Upper lobe of right lung (tissue), 1 donor: ENCODE data around the gene PSD4. TPM values are rescaled to one million over a fixed set of nuclear protein-coding genes. Genes with fewer than 3 reads are reported as not detected.

Experiments used
- ATAC-seq: fragments of 200-7000 bp; cut with Tn5 transposase; one replicate; pipeline ENCODE4 v1.9.1; 2020; ENCODE audit warnings: mild to moderate bottlenecking, moderate library complexity
- DNase-seq: peaks from one replicate; pipeline ENCODE4 v3.0.0-alpha.2; 2020
- H3K27ac ChIP-seq: fragments of 200-600 bp; one replicate; pipeline ENCODE4 v1.8.0; 2022
- H3K27me3 ChIP-seq: fragments of 200-600 bp; one replicate; pipeline ENCODE4 v1.8.0; 2022; ENCODE audit warnings: mild to moderate bottlenecking
- H3K36me3 ChIP-seq: fragments of 200-600 bp; one replicate; pipeline ENCODE4 v1.8.0; 2022
- H3K4me1 ChIP-seq: fragments of 200-600 bp; one replicate; pipeline ENCODE4 v1.8.0; 2022
- H3K4me3 ChIP-seq: fragments of 200-600 bp; one replicate; pipeline ENCODE4 v1.8.0; 2022; ENCODE audit warnings: mild to moderate bottlenecking
- H3K9me3 ChIP-seq: fragments of 200-600 bp; one replicate; pipeline ENCODE4 v1.8.0; 2022
- intact Hi-C: fragments of 100-400 bp; cut with DNase I; formaldehyde crosslinking; loops from one replicate; pipeline ENCODE4 v1.11.0; 2022
- total RNA-seq: library from RNA; stranded (reverse); fragmentation: NEBNext Ultra II Directional; extraction: Animal tissue kit (Norgen Biotek cat#: 25700); gene quantifications from one replicate; pipeline ENCODE4 v1.2.1, GENCODE V29; 2021
- TF ChIP-seq, protein P1 (sequence below): fragments of 200-600 bp; IDR thresholded peaks from one replicate; pipeline ENCODE4 v1.8.0; 2022; ENCODE audit warnings: antibody characterized with exemption
- donor health status: DM: no; HTN: yes; CAD: no; lungs with severe emphysema.

The PSD4 gene
- total RNA-seq, 1 donor from 2014 or later = 37.8 TPM

DNA sequence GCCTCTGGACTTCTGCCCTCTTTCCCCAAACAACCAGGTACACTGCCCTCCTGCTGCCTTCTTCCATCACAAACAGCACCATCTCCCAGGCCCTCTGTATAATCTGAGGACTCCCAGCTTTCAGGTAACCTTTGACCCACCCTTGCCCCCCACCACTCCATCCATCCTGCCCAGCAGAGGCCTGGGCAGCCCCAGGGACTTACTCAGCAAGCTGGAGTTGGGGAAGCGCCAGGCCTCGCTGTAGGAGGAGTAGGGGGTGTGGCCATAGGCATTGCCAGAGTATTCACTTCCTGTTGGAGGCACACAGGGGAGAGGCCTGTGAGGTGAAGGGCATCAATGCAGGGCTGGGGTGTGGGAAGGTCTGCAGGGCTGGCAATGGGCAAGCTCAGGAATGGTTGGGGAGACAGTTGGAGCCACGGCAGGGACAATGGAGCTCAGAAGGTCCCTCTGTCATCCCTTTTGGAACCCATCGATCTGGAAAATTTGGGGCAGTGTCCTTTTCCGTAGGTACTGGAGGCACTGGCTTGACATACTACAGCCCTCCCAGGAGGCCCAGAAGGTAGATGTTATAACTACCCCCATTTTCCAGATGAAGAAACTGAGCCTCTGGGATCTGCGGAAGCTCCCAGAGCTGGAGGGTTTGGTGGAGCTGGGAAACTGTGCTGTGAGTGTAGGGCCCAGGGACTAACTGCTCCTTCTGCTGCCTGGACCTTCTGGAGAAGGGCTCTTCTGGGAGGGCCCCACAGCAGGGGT lies 46.3 kb downstream of the PSD4 start:
- no peaks in the 10 kb centered on the region for H3K27me3 ChIP-seq
- peaks cover 23% of the 10 kb centered on the region for H3K4me1 ChIP-seq
- H3K4me3 ChIP-seq = no peak overlapping the region
- TF ChIP-seq, protein P1, sequence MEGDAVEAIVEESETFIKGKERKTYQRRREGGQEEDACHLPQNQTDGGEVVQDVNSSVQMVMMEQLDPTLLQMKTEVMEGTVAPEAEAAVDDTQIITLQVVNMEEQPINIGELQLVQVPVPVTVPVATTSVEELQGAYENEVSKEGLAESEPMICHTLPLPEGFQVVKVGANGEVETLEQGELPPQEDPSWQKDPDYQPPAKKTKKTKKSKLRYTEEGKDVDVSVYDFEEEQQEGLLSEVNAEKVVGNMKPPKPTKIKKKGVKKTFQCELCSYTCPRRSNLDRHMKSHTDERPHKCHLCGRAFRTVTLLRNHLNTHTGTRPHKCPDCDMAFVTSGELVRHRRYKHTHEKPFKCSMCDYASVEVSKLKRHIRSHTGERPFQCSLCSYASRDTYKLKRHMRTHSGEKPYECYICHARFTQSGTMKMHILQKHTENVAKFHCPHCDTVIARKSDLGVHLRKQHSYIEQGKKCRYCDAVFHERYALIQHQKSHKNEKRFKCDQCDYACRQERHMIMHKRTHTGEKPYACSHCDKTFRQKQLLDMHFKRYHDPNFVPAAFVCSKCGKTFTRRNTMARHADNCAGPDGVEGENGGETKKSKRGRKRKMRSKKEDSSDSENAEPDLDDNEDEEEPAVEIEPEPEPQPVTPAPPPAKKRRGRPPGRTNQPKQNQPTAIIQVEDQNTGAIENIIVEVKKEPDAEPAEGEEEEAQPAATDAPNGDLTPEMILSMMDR = no peak
- DNase-seq (peak; percentile 84), ATAC-seq (peak; percentile 81)
- H3K9me3 ChIP-seq = no peaks in the 10 kb centered on the region
- no peak overlapping the region for H3K27ac ChIP-seq
- H3K36me3 ChIP-seq = no peaks in the 10 kb centered on the region
- intact Hi-C loops = no loop called here

DNA sequence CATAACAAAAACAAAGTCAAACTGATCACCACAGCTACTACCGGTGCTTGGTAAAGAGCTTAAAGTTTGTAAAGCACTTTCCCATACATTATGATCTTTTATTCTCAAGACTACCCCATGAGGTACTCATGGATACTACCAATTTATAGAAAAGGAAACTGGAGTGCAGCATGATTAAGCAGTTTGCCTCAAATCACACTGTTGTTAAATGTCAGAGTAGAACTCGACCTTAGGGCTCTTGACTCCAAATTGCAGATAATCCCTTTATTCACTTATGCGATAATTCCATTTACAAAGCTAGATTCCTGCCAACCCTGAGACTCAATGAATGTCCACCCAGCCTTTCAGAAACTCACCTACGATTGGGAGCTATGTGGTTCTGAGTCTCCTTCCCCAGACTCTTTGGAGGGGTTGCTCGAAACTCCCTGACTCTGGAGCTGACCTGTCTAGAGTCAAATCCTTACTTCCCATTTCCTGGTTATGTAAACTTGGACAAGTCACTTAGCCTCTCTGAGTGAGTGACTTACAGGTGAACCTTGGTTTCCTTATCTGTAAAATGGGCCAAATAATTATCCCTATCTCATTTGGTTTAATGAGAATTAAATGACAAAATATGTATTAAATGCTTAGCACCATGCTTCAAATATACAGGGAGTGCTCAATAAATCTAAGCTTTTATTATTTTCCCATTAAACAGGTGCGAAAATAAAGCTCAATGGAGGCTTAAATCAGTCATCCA lies 47.4 kb downstream of the PSD4 start:
- Histone ChIP-seq H3K27ac (no peak overlapping the region), H3K4me1 (peaks cover 23% of the 10 kb centered on the region), H3K9me3 (no peaks in the 10 kb centered on the region), H3K4me3 (no peak overlapping the region), H3K36me3 (no peaks in the 10 kb centered on the region), H3K27me3 (no peaks in the 10 kb centered on the region)
- intact Hi-C loops = no loop called here
- ATAC-seq (no peak), DNase-seq (no peak)
- TF ChIP-seq, protein P1 = no peak

DNA sequence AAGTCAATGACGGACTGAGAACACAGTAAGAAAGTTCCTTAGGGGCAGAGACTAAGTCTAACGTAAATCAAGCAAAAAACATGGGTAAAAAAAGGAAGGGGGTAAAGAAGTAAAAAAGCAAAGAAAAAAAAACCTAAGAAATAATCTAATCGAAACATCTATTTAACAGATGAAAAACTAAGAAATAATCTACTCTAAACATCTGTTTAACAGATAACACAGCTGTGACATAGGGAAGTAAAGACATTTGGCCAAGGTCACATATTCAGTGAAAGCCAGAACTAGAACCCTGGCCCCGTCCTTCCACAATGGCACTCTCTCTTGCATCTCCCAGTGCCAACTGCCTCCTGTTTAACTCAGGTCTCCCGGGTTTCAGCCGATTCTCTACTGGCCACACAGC lies 48.1 kb downstream of the PSD4 start:
- Histone ChIP-seq H3K27ac (no peak overlapping the region), H3K9me3 (no peaks in the 10 kb centered on the region), H3K4me3 (no peak overlapping the region), H3K36me3 (no peaks in the 10 kb centered on the region), H3K4me1 (peaks cover 23% of the 10 kb centered on the region), H3K27me3 (no peaks in the 10 kb centered on the region)
- TF ChIP-seq, protein P1 = no peak
- intact Hi-C loops = no loop called here
- no peak for DNase-seq
- no peak for ATAC-seq

DNA sequence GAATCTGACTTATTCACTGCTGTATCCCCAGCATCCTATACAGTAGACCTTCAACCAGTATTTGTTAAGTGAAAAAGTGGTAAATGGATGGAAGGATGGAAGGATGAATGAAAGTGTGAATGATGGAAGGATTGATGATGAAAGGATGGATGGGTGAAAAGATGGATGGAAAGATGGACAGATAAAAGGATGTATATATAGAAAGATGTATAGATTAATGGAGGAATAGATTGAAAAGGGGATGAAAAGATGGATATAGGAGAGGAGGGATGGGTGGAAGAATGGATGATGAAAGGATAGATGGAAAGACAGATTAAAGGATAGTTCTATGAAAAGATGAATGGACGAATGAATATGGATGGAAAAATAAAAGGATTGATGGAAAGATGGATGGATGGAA lies 50.0 kb downstream of the PSD4 start:
- H3K27ac ChIP-seq = no peak overlapping the region
- intact Hi-C loops = no loop called here
- ATAC-seq = no peak
- DNase-seq = no peak
- no peaks in the 10 kb centered on the region for H3K9me3 ChIP-seq
- TF ChIP-seq, protein P1 = no peak
- no peaks in the 10 kb centered on the region for H3K27me3 ChIP-seq
- no peak overlapping the region for H3K4me3 ChIP-seq
- H3K36me3 ChIP-seq = no peaks in the 10 kb centered on the region
- H3K4me1 ChIP-seq = peaks cover 8% of the 10 kb centered on the region

DNA sequence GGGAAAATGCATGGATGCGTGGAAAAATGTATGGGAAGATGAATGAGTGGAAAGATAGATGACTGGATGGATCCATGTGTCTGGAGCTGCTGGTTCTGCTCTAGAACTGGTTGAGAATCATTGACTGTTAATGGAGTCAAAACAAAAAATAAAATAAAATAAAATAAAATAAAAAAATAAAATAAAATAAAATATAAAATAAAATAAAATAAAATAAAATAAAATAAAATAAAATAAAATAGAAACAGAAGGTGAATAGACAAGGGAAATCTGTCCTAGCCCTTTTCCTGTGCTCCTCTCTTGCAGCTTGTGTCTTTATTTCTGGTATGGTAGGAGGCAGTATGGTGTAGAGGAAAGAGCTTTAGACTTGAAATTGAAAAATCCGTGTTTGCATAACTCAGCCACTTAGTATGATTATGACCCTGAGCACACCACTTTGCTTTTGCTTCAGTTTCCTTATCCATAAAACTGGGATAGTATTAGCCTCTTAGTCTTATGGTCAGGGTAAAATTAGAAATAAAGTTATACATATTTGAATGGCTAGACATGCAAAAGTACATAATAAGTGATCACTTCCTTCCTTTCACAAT lies 51.0 kb downstream of the PSD4 start:
- Histone ChIP-seq H3K4me1 (no peaks in the 10 kb centered on the region), H3K27ac (no peak overlapping the region), H3K27me3 (no peaks in the 10 kb centered on the region), H3K9me3 (no peaks in the 10 kb centered on the region), H3K4me3 (no peak overlapping the region), H3K36me3 (no peaks in the 10 kb centered on the region)
- TF ChIP-seq, protein P1 = no peak
- DNase-seq (no peak), ATAC-seq (no peak)
- intact Hi-C loops = no loop called here
